Astrocyte of the cerebellum (primary cell): Measurements from ENCODE around the gene ADAMTS17.

Source experiments
- DNase-seq: peaks from one replicate; pipeline ENCODE4 v3.0.0-alpha.2; 2011; ENCODE audit warnings: low read depth
- H3K4me3 ChIP-seq: 2 replicates; pipeline ENCODE4 v1.5.1; 2011; ENCODE audit warnings: mild to moderate bottlenecking, low read depth, low read length, moderate library complexity
- in situ Hi-C: cut with HindIII; loops from 2 replicates; pipeline ENCODE4 v1.10.0; 2017; ENCODE audit warnings: low sequenced_read_pairs
- TF ChIP-seq, protein P1 (sequence below): IDR thresholded peaks from 2 replicates; pipeline ENCODE4 v1.5.1; 2012; ENCODE audit warnings: low read length, low read depth, moderate library complexity, mild to moderate bottlenecking; ENCODE audit errors: missing control alignments

ADAMTS17 gene

DNA sequence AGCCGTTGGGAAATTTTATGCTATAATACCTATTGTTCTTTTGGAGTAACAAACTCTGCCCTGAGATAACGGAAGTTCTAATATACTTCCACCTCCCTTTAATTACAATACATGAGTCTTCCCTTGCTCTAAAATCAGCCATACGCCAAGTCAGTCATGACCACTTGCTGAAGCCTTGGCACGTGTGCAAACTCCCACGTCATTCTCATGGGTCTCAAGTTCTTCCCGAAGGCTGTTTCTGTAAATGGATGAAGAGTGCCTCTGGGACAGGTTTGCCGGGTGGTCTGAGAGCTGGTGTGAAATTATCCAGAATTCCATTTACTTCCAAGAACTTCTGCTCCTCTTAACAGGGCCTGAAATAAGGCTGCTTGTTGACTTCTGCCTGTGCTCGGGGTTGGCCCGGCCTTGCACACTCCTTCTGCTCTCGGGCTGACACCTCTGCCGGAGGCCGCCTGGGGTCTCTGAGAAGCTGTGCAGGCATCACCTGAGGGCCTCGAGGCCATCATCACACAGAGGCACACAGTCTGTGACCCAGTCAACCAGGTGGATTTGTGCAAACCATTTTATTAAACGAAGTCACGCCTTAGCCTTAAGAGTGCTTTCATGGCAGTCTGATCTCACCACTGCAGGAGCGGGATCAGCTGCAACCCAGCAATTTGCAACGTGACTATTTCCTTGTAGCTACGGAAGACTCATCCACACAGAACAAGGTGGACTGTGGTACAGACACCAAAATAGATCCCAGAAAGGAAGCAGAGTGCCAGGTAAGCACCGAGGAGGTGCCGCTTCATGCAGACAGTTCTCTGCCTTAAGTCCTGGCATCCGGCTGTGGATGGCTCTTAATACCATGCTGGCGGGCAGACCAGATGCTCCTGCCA lies 120.1 kb downstream of the ADAMTS17 start:
- TF ChIP-seq, protein P1, sequence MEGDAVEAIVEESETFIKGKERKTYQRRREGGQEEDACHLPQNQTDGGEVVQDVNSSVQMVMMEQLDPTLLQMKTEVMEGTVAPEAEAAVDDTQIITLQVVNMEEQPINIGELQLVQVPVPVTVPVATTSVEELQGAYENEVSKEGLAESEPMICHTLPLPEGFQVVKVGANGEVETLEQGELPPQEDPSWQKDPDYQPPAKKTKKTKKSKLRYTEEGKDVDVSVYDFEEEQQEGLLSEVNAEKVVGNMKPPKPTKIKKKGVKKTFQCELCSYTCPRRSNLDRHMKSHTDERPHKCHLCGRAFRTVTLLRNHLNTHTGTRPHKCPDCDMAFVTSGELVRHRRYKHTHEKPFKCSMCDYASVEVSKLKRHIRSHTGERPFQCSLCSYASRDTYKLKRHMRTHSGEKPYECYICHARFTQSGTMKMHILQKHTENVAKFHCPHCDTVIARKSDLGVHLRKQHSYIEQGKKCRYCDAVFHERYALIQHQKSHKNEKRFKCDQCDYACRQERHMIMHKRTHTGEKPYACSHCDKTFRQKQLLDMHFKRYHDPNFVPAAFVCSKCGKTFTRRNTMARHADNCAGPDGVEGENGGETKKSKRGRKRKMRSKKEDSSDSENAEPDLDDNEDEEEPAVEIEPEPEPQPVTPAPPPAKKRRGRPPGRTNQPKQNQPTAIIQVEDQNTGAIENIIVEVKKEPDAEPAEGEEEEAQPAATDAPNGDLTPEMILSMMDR, result no peak
- DNase-seq, result no peak
- no peak overlapping the region for H3K4me3 ChIP-seq
- in situ Hi-C loops, result no loop called here

DNA sequence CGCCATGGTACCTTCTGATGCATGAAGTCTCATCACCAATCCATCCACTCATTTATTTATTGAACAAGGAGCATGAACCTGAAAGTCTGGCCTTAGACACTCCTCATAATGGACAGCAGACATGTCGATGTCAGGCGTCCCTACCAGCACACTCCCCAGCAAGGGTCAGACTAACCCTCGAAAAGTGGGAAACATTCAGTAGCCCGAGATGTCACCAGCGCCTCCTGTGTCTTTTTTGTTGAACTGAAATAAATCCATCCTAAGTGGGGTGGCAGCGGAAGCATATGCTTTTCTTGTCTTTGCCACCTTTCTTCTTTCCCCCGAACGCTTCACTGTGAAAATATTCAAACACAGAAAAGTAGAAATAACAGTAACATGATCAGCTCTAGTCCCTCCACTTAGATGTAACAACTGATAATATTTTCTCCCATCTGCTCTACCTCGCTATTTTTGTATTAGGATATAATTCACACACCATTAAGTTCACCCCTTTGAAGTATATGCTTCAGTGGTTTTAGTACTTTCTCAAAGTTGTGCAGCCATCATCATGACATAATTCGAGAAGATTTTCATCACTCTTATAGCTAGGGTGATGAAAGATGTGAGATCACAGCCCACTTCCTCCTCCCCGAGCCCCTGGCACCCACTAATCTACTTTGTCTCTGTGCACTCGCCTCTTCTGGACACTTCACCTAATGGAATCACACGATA lies 121.6 kb downstream of the ADAMTS17 start:
- no peak overlapping the region for H3K4me3 ChIP-seq
- in situ Hi-C loops, result no loop called here
- TF ChIP-seq, protein P1, result no peak
- DNase-seq, result no peak

DNA sequence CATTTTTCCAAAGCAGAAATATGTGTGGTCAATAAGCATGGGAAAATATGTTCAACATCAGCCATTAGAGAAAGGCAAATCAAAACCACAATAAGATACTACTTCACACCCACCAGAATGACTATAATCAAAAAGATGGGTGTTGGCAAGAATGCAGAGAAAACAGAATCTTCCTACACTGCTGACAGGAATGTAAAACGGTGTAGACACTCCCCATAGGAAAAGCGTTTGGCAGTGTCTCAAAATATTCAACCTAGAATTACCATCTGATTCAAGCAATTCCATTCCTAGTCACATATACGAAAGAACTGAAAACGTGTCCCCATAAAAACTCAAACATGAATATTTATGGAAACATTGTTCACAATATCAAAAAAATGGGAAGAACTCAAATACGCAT lies 123.3 kb downstream of the ADAMTS17 start:
- TF ChIP-seq, protein P1, result no peak
- H3K4me3 ChIP-seq, result no peak overlapping the region
- in situ Hi-C loops, result no loop called here
- DNase-seq, result no peak

DNA sequence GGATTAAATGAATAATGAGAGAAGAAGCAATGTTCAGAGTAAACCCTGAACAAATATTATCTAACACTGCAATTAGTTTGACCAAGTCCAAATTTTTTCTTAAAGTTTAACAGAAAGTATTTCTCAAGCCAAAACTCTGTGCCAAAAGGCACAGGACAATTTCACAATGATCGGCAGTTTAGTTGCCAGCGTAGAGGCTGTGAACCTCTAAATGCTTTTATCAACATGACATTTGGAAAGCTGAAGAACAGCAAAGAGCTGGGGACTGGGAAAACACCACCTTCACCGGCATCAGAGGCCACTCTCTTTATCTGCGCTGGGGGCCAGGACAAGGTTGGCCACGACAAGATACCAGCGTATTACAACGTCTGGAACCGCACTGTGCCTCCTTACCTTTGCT lies 125.6 kb downstream of the ADAMTS17 start:
- DNase-seq, result no peak
- H3K4me3 ChIP-seq, result no peak overlapping the region
- in situ Hi-C loops, result no loop called here
- TF ChIP-seq, protein P1, result no peak

DNA sequence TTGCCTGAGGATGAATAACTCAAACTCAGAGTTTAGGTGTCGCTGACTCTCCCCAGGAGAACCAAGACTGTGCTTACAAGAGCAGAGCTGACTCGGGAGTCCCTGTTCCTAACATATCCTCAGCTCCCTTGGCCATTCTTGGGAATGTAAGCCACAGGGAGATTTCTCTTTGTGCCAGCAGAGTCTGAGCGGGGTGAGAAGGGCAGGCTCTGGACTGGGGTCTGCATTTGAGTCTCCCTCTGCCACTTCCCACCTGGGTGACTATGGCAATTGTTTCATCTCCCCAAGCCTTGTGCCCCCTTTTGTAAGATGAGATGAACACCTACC lies 126.0 kb downstream of the ADAMTS17 start:
- in situ Hi-C loops, result no loop called here
- TF ChIP-seq, protein P1, result no peak
- H3K4me3 ChIP-seq, result no peak overlapping the region
- no peak for DNase-seq

DNA sequence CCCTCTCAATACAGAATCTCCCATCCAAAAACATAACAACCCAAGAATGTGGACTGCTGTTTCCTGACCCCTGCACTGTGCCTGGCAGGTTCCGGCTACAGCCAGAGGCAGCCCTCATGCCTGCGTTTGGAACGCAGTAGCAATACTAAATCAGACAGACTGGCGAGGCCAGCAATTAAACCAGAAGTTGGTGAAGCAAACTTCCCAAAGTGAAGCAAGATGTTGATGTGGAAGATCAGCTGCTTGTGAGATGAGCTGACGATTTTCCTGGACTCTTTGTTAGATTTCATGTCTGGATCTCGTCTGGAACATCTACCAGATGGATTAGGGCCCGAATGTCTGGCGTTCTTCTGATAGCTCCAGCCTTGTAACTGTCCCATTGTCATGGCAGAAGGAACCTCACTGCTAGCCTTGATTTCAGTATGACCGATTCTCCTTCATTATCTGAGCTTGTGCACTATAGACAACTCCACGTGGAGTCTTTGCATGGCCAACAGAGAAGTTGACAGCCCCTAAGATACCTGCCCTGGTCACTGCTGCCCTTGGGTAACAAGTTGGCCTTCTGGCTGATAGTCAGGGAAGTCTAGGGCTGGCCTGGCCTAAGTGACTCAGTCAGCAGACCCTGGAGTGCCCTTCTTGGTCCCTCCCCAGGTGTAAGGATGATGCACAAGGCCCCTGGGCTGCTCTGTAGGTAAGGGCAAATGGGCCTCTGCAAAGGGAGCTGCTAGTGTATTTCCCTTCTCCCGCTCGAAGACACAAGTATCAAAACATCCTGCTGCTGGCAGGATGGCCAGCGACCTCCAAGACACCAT lies 126.5 kb downstream of the ADAMTS17 start:
- DNase-seq, result no peak
- H3K4me3 ChIP-seq, result no peak overlapping the region
- in situ Hi-C loops, result no loop called here
- TF ChIP-seq, protein P1, result no peak
